HL-60 (cell line): Measurements from ENCODE around the gene MYRIP.

Experiments
- DNase-seq, 2 experiments: peaks; one replicate each; pipeline ENCODE4 v3.0.0-alpha.2; 2010 to 2020; ENCODE audit warnings: low read depth in 1 of 2, low spot score in 1 of 2
- H3K27ac ChIP-seq: fragments of 250-450 bp; sonication (Bioruptor Pico); replicated peaks from 2 replicates; pipeline ENCODE4 v1.5.1; 2020; ENCODE audit warnings: mild to moderate bottlenecking, moderate library complexity
- H3K27me3 ChIP-seq: fragments of 250-450 bp; sonication (Bioruptor Pico); 2 replicates; pipeline ENCODE4 v1.5.1; 2021; ENCODE audit warnings: mild to moderate bottlenecking, moderate library complexity; ENCODE audit not compliant: insufficient read depth, poor library complexity, severe bottlenecking
- H3K4me3 ChIP-seq: replicated peaks from 2 replicates; pipeline ENCODE4 v1.5.1; 2011; ENCODE audit warnings: mild to moderate bottlenecking, control low read depth, low read length; ENCODE audit not compliant: insufficient read depth
- CTCF ChIP-seq: IDR thresholded peaks from one replicate; pipeline ENCODE4 v1.5.1; 2011; ENCODE audit warnings: low read length, control low read depth, inconsistent platforms; ENCODE audit not compliant: insufficient read depth
- GABPA ChIP-seq: IDR thresholded peaks from 2 replicates; pipeline ENCODE4 v1.6.1; 2012; ENCODE audit warnings: low read depth
- POLR2AphosphoS5 ChIP-seq: IDR thresholded peaks from 2 replicates; pipeline ENCODE4 v1.6.1; 2012; ENCODE audit warnings: low read depth
- REST ChIP-seq: IDR thresholded peaks from 2 replicates; pipeline ENCODE4 v1.6.1; 2012; ENCODE audit warnings: low read depth; ENCODE audit not compliant: insufficient replicate concordance
- SPI1 ChIP-seq: IDR thresholded peaks from 2 replicates; pipeline ENCODE4 v1.6.1; 2012; ENCODE audit warnings: low read depth, mild to moderate bottlenecking, borderline replicate concordance

Gene MYRIP

GRCh38 chr3:40258064-40258463, 448.7 kb downstream of the MYRIP start:
- DNase-seq: no peak
- no peak for TF ChIP-seq GABPA
- TF ChIP-seq REST: no peak
- TF ChIP-seq SPI1: no peak
- no peak for TF ChIP-seq POLR2AphosphoS5
- TF ChIP-seq CTCF: no peak
- H3K4me3 ChIP-seq: no peak overlapping the region

GRCh38 chr3:40258555-40258954, 449.1 kb downstream of the MYRIP start:
- H3K27me3 ChIP-seq: no peaks in the 10 kb centered on the region
- H3K27ac ChIP-seq: no peak overlapping the region
- peak; percentile 14 to 36 for DNase-seq
- no peak overlapping the region for H3K4me3 ChIP-seq
- TF ChIP-seq CTCF (no peak), SPI1 (no peak), POLR2AphosphoS5 (no peak), GABPA (no peak), REST (no peak)

More at GRCh38 chr3:40258064-40258463, 448.7 kb downstream of the MYRIP start:
- Histone ChIP-seq H3K27me3 (no peaks in the 10 kb centered on the region), H3K27ac (no peak overlapping the region)

- no peak for TF ChIP-seq POLR2AphosphoS5
- no peak for TF ChIP-seq GABPA
- TF ChIP-seq CTCF: no peak
- no peak for TF ChIP-seq SPI1
- TF ChIP-seq REST: no peak
- DNase-seq: no peak
- H3K27me3 ChIP-seq: no peaks in the 10 kb centered on the region
- H3K4me3 ChIP-seq: no peak overlapping the region
- H3K27ac ChIP-seq: no peak overlapping the region
Measured at GRCh38 chr3:40262331-40262730, 452.9 kb downstream of the MYRIP start.
